GM18526 (cell line): ENCODE measurements around the gene AEBP1.

Experiments used
- POLR2A ChIP-seq: IDR thresholded peaks from 3 replicates; pipeline ENCODE4 v1.6.1; 2011; ENCODE audit not compliant: insufficient read length; ENCODE audit errors: extremely low read depth

AEBP1 gene

DNA sequence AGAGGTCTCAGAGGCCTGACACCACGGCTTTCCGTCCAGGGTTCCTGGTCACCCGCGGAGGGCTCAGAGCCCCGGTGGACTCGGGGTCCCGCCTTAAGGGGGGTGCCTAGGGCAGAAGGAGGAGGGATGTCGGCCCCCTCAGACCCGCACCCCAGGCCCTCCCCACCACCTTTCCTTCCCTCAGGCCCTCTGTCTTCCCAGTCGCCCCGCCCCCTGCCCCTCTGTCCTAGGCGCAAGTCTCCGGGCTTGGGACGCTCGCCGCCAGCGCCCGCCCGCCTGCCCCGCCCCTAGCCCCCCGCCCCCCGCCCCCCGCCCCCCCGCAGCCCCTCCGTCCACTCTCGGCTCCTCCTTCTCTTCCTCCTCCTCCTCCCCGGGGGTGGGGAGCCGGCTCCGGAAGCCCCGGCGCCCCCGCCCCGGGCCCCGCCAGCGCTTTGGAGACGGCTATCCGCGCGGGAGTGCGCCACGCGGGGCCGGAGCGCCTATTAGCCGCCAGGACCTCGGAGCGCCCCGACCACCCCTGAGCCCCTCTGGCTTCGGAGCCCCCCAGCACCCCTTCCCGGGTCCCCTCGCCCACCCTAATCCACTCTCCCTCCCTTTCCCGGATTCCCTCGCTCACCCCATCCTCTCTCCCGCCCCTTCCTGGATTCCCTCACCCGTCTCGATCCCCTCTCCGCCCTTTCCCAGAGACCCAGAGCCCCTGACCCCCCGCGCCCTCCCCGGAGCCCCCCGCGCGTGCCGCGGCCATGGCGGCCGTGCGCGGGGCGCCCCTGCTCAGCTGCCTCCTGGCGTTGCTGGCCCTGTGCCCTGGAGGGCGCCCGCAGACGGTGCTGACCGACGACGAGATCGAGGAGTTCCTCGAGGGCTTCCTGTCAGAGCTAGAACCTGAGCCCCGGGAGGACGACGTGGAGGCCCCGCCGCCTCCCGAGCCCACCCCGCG is at the start of gene AEBP1:
TSS of gene AEBP1 (plus strand) at position 423 of the 937 bp plus-strand sequence. CDS start at position 744, 321 bp downstream.
- TF ChIP-seq POLR2A: no peak

DNA sequence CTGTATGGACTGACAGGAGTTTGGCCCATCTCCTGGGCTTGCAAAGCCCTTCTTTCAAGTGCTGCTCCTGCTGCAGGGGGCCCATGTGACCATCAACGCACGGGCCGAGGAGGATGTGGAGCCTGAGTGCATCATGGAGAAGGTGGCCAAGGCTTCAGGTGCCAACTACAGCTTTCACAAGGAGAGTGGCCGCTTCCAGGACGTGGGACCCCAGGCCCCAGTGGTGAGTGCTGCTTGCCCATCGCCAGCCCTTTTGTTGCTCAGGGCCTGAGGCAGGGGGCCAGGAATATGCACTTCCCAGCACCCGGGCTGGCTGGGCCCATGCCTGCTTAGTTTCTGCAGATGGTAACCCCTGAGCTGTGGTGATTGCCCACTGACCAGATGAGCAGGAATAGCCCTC is 47.5 kb upstream of the AEBP1 start:
- no peak for TF ChIP-seq POLR2A

DNA sequence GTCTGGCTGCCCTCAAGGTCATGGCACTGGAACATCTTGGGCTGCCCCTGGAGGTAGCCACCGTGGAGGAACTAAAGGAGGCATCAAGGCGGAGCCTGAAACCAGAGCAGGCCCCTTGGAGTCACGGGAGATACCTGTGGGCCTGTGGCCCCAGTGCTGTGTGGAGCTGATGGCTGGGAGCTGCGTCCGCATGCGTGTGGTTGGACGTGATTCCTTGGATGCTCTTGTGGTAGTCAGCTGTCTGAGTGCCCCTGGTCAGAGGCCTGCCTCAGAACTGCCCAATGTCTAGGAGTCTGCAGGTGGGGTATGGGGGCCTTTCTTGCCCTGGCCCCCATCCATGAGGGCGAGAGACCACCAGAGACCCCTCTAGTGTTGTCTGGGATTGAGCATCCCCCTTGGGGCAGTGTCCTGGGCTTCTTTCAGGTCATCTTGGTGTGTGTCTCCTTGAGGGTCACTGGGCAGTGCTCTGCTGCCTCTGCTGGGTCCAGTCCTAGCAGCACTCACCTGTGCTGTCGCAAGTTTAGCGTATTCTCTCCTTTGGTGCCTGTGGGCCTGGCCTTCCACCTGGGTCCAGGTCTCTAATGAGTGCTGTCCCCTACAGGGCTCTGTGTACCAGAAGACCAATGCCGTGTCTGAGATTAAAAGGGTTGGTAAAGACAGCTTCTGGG is 46.8 kb upstream of the AEBP1 start:
- no peak for TF ChIP-seq POLR2A

- no peak for TF ChIP-seq POLR2A
These were observed 46.0 kb upstream of the AEBP1 start for GRCh38 chr7:44057849-44058758.

GRCh38 chr7:44058759-44059218 is 45.4 kb upstream of the AEBP1 start:
- TF ChIP-seq POLR2A: no peak

- TF ChIP-seq POLR2A: no peak
These were observed 44.7 kb upstream of the AEBP1 start for GRCh38 chr7:44059219-44060090.

DNA sequence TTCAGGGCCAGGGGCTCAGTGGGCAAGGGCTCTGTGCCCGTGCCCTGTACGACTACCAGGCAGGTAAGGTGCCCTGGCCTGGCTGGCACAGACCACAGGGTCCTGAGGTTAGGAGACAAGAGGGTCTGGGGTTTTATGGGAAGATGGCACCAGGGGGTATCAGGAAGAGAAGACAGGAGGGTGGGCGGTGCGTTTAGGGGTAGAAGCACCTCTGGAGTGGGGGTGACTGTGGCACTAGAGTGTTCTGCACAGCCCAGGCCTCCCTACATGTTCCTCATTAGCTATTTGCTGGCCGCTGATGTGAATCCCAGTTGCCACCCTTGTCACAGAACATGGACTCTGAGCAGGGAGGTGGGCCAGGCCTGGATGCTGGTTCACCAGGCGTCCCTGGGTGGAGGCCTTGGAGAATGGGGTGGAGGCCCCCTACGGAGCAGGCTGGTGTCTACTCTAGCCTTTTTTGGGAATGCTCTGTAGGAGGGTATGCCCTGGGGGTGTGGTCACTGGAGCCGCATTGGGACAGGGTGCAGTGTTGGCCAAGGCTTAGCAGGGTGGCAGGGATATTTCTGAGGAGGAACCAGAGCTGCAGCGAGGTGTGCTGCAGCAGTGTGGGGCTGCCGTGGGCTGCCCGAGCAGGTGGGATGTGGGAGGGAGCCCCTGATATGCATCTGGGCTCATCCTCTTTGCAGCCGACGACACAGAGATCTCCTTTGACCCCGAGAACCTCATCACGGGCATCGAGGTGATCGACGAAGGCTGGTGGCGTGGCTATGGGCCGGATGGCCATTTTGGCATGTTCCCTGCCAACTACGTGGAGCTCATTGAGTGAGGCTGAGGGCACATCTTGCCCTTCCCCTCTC is 43.8 kb upstream of the AEBP1 start:
- no peak for TF ChIP-seq POLR2A

- no peak for TF ChIP-seq POLR2A
These were observed 43.0 kb upstream of the AEBP1 start for GRCh38 chr7:44060948-44061644.

GRCh38 chr7:44061645-44062179 is 42.4 kb upstream of the AEBP1 start:
- TF ChIP-seq POLR2A: no peak

- TF ChIP-seq POLR2A: no peak
These were observed 41.8 kb upstream of the AEBP1 start for GRCh38 chr7:44062180-44062902.

DNA sequence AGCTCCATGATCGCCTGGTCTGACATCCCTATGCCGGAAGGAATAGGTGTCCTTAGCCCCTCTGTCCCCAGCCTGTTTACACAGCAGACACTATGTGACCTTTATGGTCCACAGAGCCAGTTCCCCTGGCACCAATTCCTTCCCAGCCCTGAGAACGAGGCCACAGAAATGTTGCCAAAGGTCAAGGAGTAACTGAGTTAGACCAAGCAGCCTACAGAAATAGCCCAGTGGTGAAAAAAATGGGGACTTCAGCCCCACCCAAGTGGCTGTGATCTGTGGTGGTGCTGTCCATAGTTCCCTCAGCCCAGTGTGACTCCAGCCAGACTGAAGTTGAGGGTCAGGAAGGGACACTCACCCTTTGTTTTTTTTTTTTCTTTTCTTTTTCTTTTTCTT is 41.2 kb upstream of the AEBP1 start:
- TF ChIP-seq POLR2A: no peak

DNA sequence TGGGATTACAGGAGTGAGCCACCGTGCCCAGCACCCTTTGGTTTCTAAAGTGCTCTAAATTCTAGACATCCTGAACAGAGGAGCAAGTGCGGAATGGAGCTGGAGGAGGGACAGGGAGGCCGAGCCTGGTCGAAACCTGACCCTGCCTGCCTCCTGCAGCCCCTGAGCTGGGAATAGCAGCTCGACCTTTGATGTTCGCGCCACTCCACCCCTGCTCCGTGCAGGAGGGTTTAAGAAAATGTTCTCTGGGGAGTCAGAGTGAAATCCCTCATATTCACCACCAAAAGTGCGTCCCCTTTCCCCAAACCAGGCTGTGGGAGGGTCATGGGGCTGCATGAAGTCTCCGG is 40.6 kb upstream of the AEBP1 start:
- no peak for TF ChIP-seq POLR2A
